GM21360 (cell line): ENCODE results near the gene EEIG2.
"Not testable (repeated sequence)": the region's sequence is repeated elsewhere in the genome, so short reads cannot be mapped to it uniquely, and the experiment has no call there.

ENCODE experiments used
- ATAC-seq: cut with Tn5 transposase; IDR thresholded peaks from one replicate; pipeline ENCODE4 v1.9.1; 2021; ENCODE audit warnings: mild to moderate bottlenecking, moderate library complexity; ENCODE audit not compliant: unreplicated experiment

The EEIG2 gene

DNA sequence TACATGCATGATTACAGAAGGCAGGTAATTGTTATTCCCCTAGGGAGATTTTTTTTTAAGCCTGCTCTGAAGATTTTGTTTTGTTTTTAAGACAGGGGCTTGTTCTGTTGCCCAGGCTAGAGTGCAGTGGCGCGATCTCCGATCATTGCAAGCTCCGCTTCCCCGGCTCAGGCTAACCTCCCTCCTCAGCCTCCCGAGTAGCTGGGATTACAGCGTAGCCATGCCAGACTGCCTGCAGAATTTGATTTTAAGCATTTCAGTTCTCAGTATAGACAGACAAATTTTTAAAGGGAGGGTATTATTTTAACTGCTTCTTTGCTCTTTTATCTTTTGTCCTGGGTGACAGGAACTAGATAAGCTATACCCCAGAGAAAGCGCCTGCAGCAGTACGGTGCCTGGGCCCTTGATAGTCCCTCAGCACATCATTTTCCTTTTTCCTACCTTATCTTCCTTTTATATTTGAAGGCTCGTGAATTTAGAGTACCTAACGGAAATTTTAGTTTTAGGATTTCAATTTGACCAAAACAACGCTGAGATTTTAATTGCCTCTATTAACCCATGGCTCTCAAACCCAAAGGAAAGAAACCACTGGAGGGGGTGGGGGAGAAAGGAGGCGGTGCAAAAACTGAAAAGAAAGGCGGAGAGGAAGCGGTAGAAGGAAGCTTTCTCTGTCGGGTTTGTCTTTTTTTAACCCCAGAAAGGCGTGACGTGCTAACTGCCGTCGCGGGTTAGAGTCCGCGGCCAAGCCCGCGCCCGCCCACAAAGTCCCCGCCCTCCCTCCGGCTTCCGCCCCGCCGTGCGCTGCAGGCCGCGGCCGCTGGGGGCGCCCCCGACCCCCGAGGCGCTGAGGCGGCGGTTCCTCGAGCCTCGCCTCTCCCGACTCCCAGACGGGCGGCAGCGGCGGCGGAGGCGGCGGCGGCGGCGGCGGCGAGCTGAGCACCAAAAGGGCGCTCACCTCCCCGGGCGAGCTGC, at the start of gene EEIG2:
EEIG2 (plus strand) TSS at position 886 of the 972 bp plus-strand sequence. CDS start 329 bp downstream, outside the sequence.
- ATAC-seq = peak; percentile 68

DNA sequence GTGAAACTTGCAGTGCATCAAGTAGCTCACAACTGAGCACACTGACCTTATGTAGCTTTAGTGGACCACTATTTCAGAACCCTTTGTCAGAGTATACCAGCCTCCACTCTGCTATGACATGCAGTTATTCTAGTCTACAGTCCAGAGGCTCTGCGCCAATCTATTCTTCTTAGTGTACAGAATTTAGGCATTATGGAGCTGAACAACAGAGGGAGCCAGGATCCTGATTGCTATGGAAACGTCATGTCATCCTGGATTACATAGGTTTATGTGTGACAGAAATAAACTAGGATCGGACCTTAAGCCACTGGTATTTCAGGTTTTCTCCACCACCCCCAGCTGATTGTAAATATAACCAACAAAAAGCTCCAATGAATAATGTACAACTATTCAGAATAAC, 48.1 kb upstream of the EEIG2 start:
- no peak for ATAC-seq

DNA sequence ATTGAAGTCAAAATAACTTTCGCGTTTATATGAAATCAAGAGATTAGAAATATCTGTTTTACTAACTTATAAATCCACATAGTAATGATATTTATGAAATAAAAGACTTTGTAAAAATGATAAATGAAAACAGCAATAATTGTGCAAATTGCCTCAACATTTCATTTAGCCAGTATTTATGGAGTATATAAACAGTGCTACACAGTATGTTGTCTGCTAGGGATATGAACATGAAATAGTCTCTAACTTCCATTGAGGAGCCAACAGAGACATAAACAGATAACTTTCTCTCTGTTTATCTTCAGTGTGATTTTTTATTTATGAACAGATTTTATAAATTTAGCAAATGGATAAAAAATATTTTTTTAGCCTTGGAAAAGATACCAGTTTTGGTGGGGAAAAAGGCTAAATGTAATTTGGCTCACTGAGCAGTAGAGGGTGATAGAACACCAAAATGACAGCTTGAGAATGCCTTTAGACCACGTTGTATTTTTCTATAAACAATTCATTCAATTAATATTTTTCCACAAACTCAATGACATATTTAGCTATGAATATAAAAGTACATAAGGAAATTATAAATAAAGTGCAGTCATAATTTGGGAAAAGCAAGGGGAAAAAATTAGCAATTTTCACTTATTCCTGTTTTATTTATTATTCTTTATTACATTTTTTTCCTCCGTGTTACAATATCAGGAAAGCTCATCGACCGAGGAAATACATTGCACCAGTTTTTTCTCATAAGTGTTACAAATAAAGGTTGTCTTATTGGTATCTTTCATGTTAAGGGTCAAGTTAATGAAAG, 47.5 kb upstream of the EEIG2 start:
- ATAC-seq = no peak

DNA sequence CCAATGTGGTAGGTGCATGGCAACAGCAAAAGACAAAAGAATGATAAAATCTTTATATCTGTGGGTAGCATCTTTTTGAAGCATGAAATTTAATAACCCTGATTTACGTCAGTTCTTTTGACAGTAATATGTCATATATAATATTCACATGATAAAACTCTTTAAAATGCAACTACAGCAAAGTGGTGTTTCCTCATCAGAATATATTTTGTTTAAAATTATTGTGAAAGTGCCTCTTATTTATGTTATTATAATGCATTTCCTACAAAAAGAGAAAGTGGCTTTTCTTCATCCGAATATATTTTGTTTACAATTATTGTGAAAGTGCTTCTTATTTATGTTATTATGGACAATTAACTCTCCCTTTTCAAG, 46.9 kb upstream of the EEIG2 start:
- no peak for ATAC-seq

DNA sequence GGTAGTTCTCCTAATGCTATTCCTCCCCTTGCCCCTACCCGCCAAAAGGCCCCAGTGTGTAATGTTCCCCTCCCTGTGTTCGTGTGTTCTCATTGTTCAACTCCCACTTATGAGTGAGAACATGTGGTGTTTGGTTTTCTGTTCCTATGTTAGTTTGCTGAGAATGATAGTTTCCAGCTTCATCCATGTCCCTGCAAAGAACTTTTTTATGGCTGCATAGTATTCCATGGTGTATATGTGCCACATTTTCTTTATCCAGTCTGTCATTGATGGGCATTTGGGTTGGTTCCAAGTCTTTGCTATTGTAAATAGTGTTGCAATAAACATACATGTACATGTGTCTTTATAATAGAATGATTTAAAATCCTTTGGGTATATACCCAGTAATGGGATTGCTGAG, 46.0 kb upstream of the EEIG2 start:
- not testable (repeated sequence) for ATAC-seq

DNA sequence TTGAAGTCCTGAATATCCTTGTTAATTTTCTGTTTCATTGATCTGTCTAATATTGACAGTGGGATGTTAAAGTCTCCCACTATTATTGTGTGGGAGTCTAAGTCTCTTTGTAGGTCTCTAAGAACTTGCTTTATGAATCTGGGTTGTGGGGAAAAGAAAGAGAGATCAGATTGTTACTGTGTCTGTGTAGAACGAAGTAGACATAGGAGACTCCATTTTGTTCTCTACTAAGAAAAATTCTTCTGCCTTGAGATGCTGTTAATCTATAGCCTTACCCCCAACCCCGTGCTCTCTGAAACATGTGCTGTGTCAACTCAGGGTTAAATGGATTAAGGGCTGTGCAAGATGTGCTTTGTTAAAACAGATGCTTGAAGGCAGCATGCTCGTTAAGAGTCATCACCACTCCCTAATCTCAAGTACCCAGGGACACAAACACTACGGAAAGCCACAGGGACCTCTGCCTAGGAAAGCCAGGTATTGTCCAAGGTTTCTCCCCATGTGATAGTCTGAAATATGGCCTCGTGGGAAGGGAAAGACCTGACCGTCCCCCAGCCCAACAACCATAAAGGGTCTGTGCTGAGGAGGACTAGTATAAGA, 42.5 kb upstream of the EEIG2 start:
- ATAC-seq = not testable (repeated sequence)

DNA sequence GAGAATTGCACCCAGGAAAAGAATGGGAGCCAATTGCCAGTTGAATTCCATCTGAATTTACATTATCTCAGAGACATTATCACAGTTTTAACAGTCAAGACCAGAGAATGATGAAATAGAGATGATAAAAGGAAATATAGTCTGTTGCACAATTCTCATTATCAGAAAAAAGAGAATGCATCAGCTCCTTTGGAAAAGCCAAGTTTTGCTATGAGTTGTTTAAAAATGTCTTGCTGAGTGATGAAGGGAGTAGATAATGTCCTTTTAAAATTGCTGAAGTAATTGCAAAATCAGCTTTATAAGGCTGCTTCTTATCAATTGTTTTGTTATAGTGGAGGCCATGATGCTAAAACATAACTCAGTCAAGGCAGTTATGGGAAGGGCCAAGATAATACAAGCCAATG, 37.9 kb upstream of the EEIG2 start:
- ATAC-seq = no peak

DNA sequence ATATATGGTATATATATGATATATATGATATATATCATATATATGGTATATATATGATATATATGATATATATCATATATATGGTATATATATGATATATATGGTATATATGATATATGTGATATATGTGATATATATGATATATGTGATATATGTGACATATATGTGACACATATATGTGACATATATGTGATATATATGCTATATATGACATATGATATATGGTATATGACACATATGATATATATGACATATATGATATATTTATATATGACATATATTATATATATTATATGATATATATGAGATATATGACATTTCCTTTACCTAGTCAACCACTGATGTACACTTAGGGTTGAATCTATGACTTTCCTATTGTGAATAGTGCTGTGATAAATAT, 36.1 kb upstream of the EEIG2 start:
- no peak for ATAC-seq

DNA sequence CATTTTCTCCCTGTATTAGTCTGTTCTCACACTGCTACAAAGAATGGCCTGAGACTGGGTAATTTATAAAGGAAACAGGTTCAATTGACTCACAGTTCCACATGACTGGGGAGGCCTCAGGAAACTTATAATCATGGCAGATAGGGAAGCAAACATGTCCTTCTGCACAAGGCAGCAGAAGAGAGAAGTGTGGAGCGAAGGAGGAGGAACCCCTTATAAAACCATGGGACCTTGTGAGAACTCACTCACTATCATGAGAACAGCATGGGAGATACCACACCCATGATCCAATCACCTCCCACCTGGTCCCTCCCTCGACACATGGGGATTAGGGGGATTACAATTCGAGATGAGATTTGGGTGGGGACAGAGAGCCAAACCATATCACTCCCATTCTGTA, 35.2 kb upstream of the EEIG2 start:
- no peak for ATAC-seq

DNA sequence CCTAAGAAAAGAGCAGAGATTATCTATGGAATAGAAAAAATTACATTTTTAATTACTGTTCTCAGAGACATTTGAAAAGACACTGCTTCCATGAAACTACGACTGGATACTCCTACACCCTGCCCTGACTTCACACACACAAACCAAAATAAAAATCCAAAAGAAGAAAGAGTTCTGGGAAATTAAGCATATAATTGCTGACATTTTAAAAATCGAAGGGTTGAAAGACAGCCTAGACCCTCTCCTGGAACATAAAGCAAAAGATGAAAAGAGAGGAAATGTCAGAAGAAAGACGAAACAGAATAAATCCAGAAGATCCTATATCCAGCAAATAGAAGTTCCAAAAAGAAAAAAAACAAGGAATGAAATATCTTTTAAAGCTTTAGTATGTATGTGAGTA, 32.8 kb upstream of the EEIG2 start:
- ATAC-seq = no peak

DNA sequence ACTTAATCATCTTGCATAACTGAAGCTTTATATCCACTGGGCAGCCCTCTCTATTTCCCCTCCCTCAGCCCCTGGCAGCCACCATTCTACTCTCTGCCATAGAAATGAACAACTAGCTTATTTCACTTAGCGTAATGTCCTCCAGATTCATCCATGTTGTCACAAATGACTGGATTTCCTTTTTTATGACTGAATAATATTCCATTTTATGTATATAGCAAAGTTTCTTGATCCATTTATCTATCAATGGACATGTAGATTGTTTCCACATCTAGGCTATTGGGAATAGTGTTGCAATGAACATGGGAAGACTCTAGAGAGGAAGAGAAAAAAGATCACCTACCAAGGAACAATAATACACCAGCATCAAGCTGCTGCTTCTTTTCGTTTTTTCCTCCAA, 32.1 kb upstream of the EEIG2 start:
- no peak for ATAC-seq

DNA sequence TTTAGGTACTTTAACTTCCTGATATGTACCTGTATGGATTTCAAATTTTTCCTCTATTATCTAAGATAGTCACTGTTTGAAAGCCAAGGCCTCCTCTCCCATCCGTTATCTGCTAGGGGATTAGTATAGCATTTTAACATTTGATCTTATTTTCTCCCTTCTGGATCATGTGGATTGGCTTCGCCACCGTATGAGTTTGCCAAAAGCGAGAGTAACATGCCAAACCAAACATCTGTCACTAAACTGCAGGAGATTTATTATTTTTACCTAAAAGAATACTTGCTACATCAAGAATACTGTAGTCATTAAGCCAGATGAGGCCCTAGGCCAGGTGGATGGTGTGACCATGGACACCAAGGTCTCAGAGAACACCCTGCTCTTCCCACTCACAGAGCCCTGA, 28.5 kb upstream of the EEIG2 start:
- ATAC-seq = no peak

DNA sequence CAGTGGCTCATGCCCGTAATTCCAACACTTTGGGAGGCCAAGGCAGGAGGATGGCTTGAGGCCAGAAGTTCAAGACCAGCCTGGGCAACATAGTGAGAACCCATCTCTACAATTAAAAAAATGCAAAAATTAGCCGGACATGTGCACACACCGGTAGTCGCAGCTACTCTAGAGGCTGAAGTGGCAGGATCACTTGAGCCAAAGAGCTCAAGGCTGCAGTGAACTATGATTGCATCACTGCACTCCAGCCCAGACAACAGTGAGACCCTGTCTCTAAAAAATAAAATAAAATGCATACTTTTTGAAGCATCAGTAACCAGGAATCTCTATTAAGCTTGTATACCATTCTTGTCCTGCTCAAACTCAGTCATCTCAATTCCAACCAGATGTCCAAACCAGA, 27.2 kb upstream of the EEIG2 start:
- no peak for ATAC-seq

DNA sequence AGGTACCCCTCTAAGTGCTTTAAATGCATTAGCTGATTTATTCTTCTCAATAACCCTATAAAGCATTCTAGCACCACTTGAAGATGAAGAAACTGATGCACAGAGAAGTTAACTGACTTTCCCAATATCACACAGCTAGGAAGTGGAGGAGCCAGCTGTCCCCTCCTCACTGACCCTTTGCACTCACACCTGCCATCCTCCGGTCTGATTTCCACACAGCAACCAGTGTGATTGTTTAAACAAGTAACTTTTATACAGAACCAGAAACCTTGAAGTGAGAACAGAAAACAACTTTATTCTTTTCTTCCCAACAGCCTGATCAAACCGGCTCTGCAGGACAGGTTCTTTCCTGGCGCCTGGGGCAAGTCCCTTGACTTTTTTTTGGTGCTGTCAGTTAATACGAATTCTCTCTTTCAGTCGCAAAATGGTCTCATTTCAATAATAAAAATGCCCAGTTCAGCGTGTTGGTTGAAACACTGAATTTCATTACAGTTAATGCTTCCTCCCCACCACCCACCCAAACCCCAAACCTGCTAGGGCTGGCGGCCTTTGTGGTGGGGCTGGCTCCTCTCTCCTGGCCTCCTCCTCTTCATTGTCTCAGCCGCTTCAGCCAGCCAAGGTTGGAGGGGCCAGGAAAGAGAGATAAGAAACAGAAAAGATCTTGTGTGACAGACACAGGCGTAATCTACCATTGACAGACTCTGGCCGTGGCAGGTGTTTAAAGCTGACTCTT, 26.4 kb upstream of the EEIG2 start:
- ATAC-seq = peak; percentile 60

DNA sequence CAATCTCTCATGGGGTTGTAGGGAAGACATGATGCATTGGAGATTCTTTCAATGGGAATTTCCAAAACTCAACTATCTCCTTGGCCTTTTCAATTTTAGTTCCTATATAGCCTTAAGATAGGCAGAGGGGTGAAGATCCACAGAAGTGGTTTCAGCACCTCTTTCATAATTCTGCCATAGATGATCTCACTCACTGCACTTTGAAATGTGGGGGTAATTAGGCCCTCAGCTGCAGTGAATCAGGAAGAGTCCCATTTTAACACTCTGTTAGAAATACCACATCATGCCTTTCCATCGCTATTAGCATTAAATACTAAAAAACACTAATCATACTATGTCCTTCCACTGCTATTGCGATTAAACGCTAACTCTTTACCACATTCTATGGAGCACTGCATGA, 25.1 kb upstream of the EEIG2 start:
- ATAC-seq = no peak

DNA sequence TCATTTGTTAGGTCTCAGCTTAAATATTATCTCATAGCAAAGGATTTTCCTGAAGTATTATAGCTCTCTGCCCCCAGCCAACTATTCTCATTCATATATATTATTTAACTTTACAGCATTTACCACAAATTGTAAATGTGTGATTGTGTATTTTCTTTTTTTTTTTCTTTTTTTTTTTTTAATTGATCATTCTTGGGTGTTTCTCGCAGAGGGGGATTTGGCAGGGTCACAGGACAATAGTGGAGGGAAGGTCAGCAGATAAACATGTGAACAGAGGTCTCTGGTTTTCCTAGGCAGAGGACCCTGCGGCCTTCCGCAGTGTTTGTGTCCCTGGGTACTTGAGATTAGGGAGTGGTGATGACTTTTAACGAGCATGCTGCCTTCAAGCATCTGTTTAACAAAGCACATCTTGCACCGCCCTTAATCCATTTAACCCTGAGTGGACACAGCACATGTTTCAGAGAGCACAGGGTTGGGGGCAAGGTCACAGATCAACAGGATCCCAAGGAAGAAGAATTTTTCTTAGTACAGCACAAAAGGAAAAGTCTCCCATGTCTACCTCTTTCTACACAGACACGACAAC, 24.5 kb upstream of the EEIG2 start:
- ATAC-seq = not testable (repeated sequence)

DNA sequence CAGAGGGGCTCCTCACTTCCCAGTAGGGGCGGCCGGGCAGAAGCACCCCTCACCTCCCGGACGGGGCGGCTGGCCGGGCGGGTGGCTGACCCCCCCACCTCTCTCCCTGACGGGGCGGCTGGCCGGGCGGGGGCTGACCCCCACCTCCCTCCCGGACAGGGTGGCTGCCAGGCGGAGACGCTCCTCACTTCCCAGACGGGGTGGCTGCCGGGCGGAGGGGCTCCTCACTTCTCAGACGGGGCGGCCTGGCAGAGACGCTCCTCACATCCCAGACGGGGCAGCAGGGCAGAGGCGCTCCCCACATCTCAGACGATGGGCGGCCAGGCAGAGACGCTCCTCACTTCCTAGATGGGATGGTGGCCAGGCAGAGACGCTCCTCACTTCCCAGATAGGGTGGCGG, 23.9 kb upstream of the EEIG2 start:
- not testable (repeated sequence) for ATAC-seq

DNA sequence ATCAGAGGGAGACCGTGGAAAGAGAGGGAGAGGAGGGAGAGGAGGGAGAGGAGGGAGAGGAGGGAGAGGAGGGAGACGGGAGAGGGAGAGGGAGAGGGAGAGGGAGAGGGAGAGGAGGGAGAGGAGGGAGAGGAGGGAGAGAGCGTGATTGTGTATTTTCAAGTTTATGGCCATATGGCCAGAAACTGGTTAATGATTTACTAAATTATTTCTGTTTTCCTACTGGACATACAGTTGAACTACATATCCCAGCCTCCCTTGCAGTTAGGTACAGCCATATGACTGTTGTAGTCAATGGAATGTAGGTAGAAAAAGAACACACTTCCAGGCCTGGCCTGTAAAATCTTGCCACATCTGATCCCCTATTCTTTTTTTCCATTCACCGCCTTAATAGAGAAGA, 23.1 kb upstream of the EEIG2 start:
- not testable (repeated sequence) for ATAC-seq

DNA sequence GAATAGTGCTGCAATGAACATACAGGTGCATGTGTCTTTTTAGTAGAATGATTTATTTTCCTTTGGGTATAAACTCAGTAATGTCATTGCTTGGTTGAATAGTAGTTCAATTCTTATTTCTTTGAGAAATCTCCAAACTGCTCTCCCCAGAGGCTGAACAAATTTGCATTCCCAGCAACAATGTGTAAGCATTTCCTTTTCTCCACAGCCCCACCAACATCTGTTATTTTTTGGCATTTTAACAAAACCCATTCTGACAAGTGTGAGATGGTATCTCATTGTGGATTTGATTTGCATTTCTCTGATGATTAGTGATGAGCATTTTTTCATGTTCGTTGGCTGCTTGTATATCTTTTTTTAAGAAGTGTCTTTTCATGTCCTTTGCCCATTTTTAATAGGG, 21.9 kb upstream of the EEIG2 start:
- ATAC-seq = no peak

DNA sequence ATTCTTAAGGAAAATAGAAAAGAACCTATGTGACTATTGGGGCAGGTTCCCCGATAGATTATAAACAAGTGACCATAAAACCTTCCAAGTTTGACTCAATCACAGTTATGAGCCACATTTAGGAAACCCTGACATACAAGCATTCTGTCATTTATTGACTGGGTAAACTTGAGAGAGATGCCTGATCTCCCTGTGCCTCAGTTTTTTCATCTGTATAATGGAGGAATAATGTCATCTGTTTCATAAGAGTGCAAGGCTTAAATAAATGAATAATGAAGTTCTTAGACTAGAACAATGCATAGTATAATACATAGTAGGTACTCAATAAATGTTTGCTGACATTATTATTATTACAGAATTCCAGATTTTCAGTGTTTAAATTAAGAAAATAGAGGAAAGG, 18.9 kb upstream of the EEIG2 start:
- no peak for ATAC-seq

DNA sequence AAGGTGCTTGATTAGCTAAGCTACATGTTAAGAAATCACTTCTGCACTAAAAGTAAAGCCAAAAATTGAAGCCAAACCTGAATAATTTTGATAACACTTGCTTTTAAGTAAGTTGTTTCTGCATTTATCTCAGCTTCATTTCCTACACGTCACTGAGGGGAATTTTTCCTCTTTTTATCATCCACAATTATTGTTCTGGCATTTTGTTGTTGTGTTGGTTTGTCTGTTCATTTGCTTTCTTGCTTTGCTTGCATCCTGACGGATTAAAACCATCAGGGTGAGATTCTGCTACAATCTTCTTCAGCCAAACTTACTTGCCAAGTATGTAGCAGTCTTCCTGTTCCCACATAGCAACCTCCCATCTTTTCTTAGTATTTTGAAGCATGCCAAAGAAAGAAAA, 18.0 kb upstream of the EEIG2 start:
- ATAC-seq = no peak
